Progenitor cell of endocrine pancreas (in vitro differentiated cells): ENCODE measurements around the gene ORC3. TPM values are rescaled to one million over a fixed set of nuclear protein-coding genes. Genes with fewer than 3 reads are reported as not detected.

ENCODE experiments used
- DNase-seq: peaks from one replicate; pipeline ENCODE4 v3.0.0; 2021; ENCODE audit warnings: low spot score; ENCODE audit not compliant: unreplicated experiment
- H3K27ac Mint-ChIP-seq: 2 replicates; pipeline ENCODE4 v1.8.0; 2021; ENCODE audit warnings: mild to moderate bottlenecking, moderate library complexity, mixed read lengths
- H3K27me3 Mint-ChIP-seq: 2 replicates; pipeline ENCODE4 v1.8.0; 2021; ENCODE audit warnings: mixed read lengths
- H3K36me3 Mint-ChIP-seq: 2 replicates; pipeline ENCODE4 v1.8.0; 2022; ENCODE audit warnings: mixed read lengths; ENCODE audit not compliant: insufficient read depth
- H3K4me1 Mint-ChIP-seq: 2 replicates; pipeline ENCODE4 v1.8.0; 2021; ENCODE audit warnings: low read depth, mixed read lengths
- H3K4me3 Mint-ChIP-seq: 2 replicates; pipeline ENCODE4 v1.8.0; 2021; ENCODE audit warnings: low read depth, mild to moderate bottlenecking, moderate library complexity, mixed read lengths
- H3K9me3 Mint-ChIP-seq: 2 replicates; pipeline ENCODE4 v1.8.0; 2021; ENCODE audit warnings: low read depth, mixed read lengths
- total RNA-seq: library from RNA; stranded (reverse); gene quantifications from 2 replicates; pipeline ENCODE4 v1.2.1, GENCODE V29; 2021
- TF ChIP-seq, protein P1 (sequence below): fragments of 200-600 bp; sonication (generic); IDR thresholded peaks from one replicate; pipeline ENCODE4 v1.5.0; 2021; ENCODE audit warnings: antibody characterized with exemption, mild to moderate bottlenecking; ENCODE audit not compliant: unreplicated experiment

ORC3 gene
- total RNA-seq, 1 donor from 2014 or later = 31.6 TPM

- H3K4me3 Mint-ChIP-seq = no peak overlapping the region
These were observed 28.6 kb downstream of the ORC3 start for GRCh38 chr6:87618531-87618930.

DNA sequence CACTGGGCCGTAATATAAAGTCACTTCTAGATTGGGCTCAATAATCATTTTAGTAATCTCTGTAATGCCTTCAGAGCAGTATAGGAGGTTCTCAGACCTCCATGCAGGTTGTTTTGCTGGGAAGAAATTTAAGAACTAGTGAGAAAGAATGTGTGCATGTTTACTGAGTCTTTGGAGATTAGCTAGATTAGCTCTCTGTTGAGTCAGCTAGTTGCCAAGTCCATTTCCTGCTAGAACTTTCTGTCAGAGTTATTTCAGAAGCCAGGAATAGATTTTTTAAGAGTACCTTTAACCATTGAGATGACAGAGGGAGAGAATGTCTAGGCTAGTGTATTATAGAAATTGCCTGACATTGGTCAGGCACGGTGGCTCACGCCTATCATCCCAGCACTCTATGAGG, 33.3 kb downstream of the ORC3 start:
- H3K4me1 Mint-ChIP-seq = peaks cover 3% of the 10 kb centered on the region
- H3K9me3 Mint-ChIP-seq = no peaks in the 10 kb centered on the region
- H3K4me3 Mint-ChIP-seq = no peak overlapping the region
- TF ChIP-seq, protein P1, sequence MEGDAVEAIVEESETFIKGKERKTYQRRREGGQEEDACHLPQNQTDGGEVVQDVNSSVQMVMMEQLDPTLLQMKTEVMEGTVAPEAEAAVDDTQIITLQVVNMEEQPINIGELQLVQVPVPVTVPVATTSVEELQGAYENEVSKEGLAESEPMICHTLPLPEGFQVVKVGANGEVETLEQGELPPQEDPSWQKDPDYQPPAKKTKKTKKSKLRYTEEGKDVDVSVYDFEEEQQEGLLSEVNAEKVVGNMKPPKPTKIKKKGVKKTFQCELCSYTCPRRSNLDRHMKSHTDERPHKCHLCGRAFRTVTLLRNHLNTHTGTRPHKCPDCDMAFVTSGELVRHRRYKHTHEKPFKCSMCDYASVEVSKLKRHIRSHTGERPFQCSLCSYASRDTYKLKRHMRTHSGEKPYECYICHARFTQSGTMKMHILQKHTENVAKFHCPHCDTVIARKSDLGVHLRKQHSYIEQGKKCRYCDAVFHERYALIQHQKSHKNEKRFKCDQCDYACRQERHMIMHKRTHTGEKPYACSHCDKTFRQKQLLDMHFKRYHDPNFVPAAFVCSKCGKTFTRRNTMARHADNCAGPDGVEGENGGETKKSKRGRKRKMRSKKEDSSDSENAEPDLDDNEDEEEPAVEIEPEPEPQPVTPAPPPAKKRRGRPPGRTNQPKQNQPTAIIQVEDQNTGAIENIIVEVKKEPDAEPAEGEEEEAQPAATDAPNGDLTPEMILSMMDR = no peak
- peaks cover 19% of the 10 kb centered on the region for H3K36me3 Mint-ChIP-seq
- H3K27me3 Mint-ChIP-seq = no peaks in the 10 kb centered on the region
- H3K27ac Mint-ChIP-seq = peak overlapping the region; percentile 68
- DNase-seq = no peak

More at GRCh38 chr6:87618531-87618930, 28.6 kb downstream of the ORC3 start:
- peaks cover 3% of the 10 kb centered on the region for H3K4me1 Mint-ChIP-seq
- H3K9me3 Mint-ChIP-seq = no peaks in the 10 kb centered on the region
- H3K27me3 Mint-ChIP-seq = no peaks in the 10 kb centered on the region
- peaks cover 18% of the 10 kb centered on the region for H3K36me3 Mint-ChIP-seq
- TF ChIP-seq, protein P1 = no peak
- no peak overlapping the region for H3K27ac Mint-ChIP-seq
- DNase-seq = no peak

DNA sequence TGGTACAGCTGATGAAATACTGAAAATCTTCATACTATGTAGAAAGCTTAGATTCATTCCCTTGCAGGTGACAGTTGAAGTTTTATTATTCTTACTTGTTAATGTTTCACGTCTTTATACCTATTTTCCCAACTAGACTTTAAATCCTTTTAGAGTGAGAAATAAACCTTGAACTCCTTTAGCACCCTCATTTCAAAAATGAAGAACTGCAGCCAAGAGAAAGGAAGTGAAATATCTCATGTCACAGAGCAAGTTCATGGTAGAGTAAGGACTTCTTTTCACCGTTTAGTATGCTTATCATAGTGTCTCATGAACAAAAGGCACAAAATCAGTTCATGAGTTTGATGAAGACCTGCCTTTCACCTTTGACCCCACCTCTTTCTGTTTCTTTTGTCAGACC, 38.5 kb downstream of the ORC3 start:
- Mint-ChIP-seq H3K27ac (peak overlapping the region; percentile 21), H3K27me3 (no peaks in the 10 kb centered on the region), H3K4me1 (peaks cover 7% of the 10 kb centered on the region), H3K9me3 (no peaks in the 10 kb centered on the region), H3K36me3 (peaks cover 12% of the 10 kb centered on the region), H3K4me3 (no peak overlapping the region)
- DNase-seq = no peak
- TF ChIP-seq, protein P1 = no peak

- no peak overlapping the region for H3K4me3 Mint-ChIP-seq
- H3K9me3 Mint-ChIP-seq = no peaks in the 10 kb centered on the region
- H3K36me3 Mint-ChIP-seq = peaks cover 10% of the 10 kb centered on the region
- TF ChIP-seq, protein P1 = no peak
- no peak overlapping the region for H3K27ac Mint-ChIP-seq
- peaks cover 7% of the 10 kb centered on the region for H3K4me1 Mint-ChIP-seq
- H3K27me3 Mint-ChIP-seq = no peaks in the 10 kb centered on the region
- no peak for DNase-seq
These were observed 38.9 kb downstream of the ORC3 start for GRCh38 chr6:87628881-87629280.

DNA sequence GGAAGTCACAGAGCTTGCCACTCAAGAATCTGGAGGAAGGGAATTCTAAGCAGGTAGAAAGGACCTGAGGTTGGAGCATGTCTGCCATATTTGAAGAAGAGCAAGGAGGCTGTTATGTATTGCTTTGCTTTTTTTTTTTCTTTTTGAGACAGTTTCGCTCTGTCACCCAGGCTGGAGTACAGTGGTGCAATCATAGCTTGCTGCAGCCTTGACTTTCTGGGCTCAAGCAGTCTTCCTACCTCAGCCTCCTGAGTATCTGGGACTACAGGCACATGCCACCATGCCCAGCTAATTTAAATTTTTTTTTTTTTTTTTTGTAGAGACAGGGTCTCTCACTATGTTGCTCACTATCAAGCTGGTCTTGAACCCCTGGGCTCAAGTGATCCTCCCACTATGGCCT, 40.8 kb downstream of the ORC3 start:
- Mint-ChIP-seq H3K36me3 (peaks cover 6% of the 10 kb centered on the region), H3K27ac (no peak overlapping the region), H3K4me3 (no peak overlapping the region), H3K27me3 (no peaks in the 10 kb centered on the region), H3K4me1 (peaks cover 7% of the 10 kb centered on the region), H3K9me3 (no peaks in the 10 kb centered on the region)
- no peak for DNase-seq
- TF ChIP-seq, protein P1 = no peak
